Measurements from ENCODE around the gene OSBPL1A.
"Not testable (repeated sequence)": the region's sequence is repeated elsewhere in the genome, so short reads cannot be mapped to it uniquely, and the experiment has no call there.

OSBPL1A gene

DNA sequence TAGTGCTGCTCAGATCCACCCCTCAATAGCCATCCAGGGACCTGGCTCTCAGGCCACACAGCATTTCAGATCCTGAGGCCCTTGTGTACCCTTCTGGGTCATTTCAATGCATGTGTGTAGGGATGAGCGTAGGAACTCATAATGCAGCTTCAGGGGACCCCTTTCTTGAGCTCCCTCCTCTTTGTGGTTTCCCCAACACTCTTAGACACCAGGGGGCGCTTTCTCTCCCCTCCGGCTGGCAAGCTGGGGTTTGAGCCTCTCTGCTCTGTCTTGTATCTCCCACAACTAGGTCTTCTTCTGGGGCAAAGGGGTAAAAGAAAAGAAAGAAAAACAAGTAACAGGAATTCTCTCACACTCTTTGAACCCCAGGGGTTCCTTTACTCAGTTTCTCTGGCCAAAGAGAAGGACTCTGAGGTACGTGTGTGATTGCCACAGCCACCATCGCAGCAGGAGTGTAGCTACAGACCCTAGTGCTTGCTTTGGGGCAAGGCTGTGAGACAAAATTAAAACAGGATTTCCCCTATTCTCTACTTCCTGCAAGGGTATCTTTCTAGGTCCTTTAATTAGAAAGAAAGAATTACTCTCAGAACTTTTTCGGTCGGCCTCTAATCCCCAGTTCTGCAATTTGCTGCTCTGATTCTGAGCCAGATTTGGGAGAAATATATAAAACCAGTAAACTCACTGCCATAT is 220.8 kb downstream of the OSBPL1A start:
- DNase-seq = no peak

DNA sequence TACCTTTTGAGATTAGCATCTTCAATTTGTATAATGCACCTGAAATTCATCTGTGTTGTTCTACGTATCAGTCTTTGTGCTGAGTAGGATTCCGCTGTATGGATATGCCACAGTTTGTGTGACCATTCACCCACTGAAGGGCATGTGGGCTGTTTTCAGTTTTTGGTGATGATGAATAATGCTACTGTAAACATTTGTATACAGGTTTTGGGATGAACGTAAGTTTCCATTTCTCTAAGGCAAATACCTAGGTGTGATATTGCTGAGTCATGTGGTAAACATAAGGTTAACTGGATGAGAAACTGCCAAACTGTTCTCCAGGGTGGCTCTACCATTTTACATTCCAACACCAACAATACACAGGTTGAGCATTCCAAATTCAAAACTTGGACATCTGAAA is 223.6 kb downstream of the OSBPL1A start:
- DNase-seq = no peak

DNA sequence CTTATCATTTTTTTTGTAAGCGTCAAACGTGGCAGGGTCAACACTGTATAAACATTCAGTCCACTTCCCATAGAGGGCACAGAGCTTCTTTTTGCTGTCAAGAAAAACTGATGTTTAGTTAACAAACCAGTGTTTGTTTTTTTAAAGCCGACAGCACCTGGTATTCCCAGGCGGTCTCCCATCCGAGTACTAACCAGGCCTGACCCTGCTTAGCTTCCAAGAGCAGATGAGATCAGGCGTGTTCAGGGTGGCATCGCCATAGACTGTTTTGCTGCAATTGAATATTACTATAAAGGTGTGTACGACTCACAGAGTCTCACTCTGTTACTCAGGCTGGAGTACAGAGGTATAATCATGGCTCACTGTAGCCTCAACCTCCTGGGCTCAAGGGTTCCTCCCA is 227.3 kb downstream of the OSBPL1A start:
- DNase-seq = no peak

DNA sequence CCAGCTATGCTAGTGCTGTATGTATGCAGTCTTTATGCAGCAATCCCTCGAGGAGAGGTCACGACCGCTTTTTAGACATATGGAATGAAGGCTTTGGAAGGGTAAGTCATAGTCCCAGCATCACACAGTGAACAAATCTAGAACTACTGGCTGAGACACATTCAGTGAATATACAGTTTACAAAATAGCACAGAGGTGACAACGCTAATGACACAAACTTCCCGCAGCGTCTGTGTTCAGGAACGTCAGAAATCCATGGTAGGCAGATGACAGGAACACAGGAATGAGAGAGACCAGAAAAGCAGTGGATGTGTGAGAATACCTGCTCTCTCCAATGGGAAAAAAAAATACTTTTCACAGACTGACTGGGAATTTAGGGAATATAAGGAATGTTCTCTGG is 229.1 kb downstream of the OSBPL1A start:
- no peak for DNase-seq

DNA sequence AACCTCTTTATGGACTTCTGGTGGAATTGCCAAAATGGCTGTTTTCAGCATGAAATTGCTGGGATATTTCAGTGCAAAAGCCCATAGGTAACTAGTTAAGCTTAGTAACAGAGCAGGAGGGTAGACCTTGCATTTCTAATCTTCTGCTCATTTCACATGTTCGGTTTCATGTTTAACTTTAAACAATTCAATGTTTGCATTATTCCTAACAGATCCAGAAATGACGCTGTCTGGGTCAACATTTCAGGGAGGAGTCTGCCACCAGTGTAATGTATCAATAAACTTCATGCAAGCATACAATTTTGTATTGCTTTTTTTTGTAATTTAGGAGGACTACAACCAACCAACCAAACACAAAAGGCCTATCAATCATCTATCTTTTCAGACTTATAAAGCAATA is 236.3 kb downstream of the OSBPL1A start:
- DNase-seq = no peak

DNA sequence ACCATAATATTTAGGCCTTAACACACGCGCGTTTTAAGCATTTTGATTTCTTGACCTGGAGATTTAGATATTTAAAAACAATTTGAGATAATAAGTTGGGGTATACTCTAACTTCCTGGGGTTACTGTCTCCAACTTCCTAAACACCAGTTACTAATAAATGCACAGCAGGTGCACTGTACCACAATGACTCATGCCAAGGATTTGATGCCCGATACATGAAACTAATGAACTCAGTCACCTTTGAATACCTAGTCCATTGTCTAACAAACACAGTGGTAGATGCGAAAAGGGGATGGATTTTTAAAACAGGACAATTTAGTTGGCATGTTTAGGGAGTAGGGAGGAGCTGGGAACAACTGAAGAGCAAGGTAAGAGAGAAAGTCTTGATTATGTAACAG is 237.5 kb downstream of the OSBPL1A start:
- no peak for DNase-seq

DNA sequence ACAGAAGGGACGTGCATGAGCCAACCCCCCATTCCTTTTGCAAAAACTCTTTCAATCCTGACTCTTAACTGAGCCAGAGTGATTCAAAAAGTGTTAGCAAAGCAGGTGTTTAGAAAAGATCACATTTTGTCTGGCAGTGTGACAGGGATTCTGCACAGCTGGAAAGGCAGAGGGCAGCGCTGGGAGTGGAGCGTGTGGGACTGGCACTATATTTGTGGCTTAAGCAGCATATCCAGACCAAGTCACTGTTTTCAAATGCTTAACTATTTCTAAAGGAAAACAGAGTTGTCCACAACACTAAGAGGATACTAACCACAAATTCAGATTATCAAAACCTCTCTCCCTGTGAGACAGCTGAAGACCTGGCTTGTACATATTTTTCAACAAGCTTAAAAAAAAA is 239.8 kb downstream of the OSBPL1A start:
- no peak for DNase-seq

DNA sequence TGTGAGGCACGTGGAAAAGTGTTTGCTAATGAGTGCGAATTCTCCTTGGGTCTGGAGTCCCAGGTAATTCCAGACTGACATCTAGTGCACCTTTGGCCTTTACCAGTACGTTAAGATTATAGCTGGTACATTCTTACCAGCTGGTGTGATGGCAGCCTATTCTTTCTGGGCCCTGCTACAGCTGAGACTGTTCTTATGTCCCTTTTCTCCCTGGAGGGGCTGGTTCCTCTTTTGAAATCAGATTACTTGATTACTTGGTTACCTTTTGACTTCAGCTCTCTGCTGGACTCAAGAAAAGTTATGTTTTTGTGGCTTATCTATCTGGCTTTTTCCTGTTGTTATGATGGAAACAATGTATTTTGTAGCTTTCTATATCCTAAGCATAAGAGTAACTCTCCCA is 244.2 kb downstream of the OSBPL1A start:
- DNase-seq = no peak

DNA sequence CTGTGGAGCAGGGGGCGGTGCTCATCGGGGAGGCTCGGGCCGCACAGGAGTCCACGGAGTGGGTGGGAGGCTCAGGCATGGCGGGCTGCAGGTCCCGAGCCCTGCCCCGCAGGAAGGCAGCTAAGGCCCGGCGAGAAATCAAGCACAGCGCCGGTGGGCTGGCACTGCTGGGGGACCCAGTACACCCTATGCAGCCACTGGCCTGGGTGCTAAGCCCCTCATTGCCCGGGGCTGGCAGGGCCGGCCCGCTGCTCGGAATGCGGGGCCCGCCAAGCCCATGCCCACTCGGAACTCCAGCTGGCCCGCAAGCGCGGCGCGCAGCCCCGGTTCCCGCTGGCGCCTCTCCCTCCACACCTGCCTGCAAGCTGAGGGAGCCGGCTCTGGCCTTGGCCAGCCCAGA is 248.0 kb downstream of the OSBPL1A start:
- DNase-seq = not testable (repeated sequence)

DNA sequence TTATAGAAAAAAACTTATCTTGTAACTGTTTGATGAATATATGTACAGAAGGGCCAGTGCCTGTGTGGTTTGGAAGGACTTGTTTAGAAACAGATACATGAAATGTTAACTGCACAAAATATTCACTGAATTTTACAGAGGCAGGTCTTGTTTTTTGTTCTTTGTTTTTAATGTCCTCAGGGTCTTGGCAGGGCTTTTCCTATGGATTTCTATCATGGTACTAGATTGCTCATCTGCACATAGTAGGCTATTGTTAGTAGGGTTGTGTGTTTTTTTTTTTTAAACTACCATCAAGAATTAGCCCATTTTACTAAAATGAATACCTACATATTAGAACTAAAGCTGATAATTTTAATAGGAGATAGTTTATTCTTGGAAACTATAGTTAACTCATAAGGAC is 255.2 kb downstream of the OSBPL1A start:
- DNase-seq = no peak

DNA sequence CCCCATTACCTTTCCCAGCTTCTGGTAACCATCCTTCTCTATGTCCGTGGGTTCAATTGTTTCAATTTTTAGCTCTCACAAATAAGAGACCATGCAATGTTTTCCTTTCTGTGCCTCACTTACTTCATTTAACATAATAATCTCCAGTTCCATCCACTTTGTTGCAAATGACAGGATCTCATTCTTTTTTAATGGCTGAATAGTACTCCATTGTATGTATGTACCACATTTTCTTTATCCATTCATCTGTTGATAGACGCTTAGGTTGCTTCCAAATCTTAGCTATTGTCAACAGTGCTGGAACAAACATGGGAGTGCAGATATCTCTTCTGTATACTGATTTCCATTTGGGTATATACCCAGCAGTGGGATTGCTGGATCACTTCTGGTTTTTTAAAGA is 256.9 kb downstream of the OSBPL1A start:
- DNase-seq = no peak

DNA sequence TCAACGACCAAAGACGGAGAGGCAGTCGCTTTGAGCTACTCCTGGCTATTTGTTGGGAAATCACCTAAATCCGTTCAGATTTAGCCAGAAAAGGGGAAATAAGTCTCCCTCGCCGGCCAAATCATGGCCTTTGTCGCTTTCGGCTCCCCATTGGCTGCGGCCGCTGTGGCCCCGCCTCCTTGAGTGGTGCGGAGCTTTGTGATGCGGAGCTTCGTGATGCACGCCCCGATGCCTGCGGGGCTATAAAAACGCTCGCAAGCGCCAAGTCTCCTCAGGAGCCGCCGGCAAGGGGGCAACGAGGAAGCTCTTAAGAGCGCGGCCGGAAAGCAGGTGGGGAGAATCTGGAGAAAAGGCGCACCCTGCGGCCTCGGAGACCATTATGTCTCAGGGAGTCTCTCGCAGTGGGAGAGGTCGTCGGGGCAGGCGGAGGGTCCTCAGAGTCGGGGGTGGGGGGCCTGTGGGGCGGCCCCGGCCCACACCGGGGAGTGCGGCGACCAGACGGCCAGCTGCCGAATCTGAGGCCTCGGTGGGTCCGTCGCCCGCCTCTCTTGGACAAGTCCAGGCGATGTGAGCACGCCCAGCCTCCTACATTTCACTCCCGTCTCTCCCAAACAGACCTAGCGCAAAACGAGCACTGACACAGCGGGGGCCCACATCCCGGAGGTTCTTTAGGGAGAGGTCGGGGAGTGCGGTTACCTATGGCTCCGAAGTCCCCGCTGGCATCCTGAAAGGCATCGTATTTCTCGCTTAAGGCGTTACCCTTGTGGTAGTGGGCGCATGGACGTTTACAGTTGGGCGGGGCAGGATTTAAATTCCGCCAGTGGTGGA is 258.6 kb downstream of the OSBPL1A start, which contains the start of gene CABYR:
Gene CABYR, plus strand, starts transcription at position 274 of the 828 bp plus-strand sequence. CDS start 4,053 bp downstream, outside the sequence.
- peak; percentile 33 for DNase-seq

DNA sequence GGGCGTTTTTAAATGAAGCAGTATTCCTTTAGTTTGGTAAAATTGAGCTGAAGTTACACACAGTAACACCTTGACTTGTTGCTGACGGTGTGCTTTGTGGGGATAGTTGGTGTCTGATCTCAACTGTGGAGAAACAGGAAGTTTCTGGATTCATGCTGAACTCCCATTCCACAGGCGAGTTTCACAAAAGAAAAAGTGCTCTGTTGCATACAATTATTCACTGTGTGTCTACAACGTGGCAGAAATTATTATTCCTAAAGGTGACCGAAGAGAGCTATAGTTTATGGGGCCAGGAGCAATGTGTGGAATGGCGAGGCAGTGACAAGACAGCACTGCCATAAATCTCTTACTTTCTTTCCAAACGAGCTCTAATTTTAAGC is 259.2 kb downstream of the OSBPL1A start:
- no peak for DNase-seq

DNA sequence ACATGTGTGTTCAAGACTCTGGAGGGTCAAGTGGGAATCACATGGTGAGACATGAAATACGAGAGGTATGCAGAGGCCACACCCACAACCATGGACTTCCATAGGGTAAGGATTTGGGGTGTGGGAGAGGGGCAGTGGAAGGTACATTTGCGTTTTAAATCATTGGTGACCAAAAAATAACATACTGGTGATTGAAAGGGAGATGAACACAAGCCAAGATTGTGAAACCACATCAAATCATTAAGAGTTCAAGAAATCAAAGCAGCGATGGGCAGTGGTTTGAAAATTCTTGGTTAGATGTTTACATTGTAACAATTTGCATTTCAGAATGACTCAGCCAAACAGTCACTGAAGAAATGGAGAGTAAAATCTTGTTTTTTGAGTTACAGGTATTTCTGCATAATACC is 260.7 kb downstream of the OSBPL1A start:
- DNase-seq = peak; percentile 50

DNA sequence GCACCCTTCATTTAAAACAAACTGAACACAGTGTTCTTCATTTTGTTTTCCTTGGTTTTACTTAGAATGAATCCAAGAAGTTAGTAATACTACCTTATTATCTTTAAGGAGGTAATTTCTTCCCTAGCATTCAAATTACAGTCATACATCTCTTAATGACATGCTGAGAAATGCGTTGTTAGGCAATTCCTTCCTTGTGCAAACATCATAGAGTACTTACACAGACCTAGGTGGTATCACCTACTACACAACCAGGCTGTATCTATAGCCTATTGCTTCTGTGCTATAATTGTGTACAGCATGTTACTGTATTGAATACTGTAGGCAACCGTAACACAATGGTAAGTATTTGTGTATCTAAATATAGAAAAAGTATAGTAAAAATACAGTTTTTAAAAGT is 267.1 kb downstream of the OSBPL1A start:
- DNase-seq = no peak

DNA sequence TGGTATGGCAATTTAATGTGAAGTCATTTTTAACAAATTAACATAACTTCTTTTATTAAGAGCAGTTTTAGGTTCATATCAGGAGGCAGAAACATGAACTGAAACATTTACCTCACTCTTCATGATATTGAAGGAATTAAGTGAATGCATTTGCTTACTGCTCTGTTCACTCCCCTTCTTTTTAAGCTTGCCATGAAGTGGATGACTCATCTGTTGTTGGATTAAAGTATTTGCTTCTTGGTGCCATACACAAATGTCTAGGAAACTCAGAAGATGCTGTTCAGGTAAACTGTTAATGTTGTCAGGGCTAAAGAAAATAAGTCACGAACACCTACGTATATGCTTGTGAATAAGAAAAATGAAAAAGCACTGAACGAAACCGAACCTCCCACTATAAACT is 268.9 kb downstream of the OSBPL1A start:
- DNase-seq = no peak

DNA sequence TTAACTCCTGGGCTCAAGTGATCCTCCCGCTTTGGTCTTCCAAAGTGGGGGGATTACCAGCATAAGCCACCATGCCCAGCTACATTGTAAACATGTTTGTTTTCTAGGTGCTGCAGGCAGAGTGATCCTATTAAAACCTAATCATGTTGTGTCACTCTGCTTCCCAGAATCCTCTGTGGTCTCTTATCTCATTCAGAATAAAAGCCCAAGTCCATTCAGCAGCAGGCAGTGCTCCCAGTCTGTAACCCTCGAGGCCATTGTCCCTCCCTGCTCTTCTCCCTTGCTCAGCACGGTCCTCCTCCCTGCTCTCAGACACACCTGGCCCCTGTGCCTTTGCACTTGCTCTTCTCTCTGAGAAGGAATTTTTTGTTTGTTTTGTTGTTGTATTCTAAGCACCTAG is 269.9 kb downstream of the OSBPL1A start:
- no peak for DNase-seq

DNA sequence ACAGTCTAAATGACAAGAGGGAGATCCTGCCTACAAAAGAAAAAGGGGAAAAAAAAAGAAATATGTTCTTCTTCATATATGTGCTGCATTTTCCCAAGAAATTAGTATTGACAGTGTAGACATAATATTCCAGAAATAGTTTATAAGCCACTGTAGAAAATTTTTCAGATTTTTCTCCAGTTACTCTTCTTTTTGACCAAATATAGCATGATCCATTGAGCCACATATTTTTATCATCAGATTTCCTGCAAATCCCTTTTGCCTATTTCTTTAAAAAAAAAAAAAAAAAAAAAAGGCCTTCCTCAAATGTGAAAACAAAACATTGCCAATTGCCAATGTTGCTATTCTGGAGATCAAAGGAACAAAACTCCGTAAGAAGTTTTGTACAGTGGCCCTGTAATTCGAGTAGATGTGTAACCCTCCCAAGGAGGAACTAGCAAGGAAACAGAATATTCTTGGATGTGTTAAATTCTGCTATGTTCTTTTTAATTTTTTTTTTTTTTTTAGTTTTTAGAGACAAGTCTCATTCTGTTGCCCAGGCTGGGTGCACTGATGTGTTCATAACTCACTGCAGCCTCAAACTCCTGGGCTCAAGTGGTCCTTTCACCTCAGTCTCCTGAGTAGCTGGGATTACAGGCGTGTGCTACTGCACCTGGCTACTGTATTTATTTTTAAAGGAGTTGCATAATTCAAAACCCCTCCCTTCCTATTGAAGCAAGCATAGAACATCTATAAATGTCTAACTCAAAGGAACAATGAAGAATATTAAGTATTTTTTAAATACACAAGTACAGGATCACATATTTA is 271.3 kb downstream of the OSBPL1A start:
- peak; percentile 21 for DNase-seq

DNA sequence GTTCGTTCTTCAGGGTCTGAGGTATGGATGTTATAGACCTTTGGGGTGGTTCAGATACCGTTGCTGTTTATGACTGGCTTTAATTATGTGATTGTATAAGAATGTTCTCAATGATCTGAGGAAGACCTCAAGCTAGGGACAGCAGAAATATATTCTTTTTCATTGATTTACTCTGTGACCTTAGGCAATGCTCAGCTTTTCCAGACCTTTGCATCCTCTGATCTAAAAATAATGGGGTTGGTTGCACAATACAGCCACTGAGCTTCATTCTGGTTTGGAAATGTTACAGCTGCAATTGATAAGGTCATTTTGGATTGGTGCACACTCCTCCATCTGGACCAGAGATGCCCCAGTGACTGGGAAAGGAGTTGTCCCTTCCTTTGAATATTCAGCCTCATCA is 276.0 kb downstream of the OSBPL1A start:
- no peak for DNase-seq

DNA sequence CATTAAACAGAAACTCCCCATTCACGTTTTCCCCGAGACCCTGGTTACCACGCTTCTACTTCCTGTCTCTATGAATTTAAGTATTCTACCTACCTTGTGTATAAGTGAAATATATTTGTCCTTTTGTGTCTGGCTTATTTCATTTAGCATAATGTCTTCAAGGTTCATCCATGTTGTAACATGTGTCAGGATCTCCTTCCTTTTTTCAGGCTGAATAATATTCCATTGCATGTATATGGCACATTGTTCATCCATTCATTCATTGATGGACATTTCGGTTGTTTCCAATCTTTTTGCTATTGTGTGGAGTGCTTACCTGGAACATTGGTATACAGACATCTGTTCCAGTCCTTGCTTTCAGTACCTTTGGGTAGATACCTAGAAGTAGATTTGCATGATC is 276.9 kb downstream of the OSBPL1A start:
- no peak for DNase-seq

DNA sequence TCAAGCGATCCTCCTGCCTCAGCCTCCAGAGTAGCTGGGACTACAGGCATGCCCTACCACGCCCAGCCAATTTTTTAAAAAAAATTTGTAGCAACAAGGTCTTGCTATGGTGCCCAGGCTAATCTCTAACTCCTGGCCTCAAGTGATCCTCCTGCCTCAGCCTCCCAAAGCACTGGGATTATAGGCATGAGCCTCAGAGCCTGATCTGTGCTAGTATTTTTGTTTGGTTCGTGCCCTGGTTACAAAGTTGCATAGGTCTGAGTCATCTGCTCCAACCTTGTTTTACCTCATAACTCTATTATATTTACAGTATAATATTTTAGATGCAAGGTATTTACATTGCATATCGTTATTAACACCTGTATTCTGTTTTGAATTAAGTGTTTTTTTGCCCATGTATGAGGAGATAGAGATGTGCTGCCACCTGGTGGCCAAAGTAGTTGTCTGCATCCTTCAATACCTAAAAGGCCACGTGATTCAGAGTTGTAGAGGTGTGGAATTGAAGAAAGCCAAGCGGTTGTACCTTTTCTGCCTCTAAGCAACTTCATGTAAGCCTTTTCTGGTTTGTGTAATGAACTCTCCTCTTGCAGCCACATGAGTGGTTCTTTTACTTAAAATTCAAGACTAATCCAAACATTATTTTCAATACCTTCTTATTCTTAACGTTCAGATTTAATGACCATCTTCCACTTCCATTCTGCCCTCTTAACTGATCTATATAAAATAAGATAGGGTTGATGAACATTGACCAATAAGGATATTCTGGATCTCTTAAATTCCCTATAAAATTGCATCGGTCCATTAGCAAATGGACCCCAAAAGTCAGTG is 278.7 kb downstream of the OSBPL1A start:
- DNase-seq = peak; percentile 64

DNA sequence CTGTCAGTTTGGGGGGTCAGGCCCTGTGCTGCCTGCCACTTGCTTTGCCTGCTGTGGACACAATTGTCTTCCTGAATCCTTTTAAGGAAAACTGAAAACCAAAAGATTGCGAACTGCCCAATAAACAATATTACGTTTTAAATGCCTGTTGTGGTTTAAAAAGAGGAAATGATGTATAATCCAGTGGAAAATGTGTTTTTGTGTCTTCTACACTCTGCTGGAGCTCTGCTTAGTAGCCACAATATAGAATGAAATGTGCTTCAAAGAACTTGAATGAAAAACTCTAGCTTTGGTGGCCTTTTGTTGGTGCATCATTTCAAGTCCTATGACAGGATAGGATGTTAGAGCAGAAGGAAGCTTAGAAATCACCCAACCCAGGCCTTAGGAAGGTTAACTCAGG is 282.0 kb downstream of the OSBPL1A start:
- DNase-seq = no peak
